ENCODE data around the gene PROSER3.

The PROSER3 gene

DNA sequence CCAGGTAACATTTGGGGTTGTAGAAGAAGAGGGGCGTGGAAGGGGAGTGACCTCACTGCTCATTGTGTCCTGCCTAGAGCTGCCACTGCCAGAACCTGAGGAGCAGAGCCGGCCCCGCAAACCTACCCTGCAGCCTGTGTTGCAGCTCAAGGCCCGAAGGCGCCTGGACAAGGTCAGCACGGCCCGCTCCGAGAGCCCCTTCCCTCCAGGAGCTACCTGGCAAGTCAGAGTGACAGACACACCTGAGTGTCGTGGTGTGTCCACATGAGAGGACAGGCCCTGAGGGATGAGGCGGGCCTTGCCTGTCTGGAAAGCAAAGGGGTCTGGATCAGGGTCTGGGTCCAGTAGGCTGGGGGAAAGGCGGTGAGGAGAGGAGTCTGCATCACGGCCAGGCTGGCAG lies 33.4 kb upstream of the PROSER3 start:
- no peaks in the 10 kb centered on the region for H4K20me1 ChIP-seq (ENCODE audit: insufficient read depth)

DNA sequence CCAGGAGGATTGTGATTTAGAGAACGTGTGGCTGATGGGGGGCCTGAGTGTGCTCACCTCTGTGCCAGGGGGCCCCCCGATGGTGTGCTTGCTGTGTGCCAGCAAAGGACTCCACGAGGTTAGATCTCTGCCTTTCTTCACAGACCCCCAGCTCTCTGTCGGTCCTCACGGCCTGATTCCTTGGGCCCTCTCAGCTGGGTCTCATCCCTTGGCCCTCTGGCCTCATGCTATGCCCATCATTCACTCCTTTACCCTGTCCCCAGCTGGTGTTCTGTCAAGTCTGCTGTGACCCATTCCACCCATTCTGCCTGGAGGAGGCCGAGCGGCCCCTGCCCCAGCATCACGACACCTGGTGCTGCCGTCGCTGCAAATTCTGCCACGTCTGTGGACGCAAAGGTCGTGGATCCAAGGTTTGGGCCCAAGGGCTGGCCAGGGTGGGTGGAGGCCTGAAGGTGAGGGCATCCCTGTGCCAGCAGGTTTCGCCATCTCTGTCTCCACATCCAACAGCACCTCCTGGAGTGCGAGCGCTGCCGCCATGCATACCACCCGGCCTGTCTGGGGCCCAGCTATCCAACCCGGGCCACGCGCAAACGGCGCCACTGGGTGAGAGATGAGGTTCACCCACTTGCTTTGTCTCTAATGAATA lies 32.6 kb upstream of the PROSER3 start:
- Histone ChIP-seq H3K79me2 (ENCODE audit: insufficient read depth, low read depth) (peaks cover 3% of the 10 kb centered on the region; the same call in 1 of the 2 replicates), H3K27ac (no peak overlapping the region), H3K27me3 (ENCODE audit: insufficient read depth, low read depth) (no peaks in the 10 kb centered on the region), H3K36me3 (ENCODE audit: insufficient read depth) (peaks cover 5% of the 10 kb centered on the region; the same call in 1 of the 2 replicates), H4K20me1 (ENCODE audit: insufficient read depth) (no peaks in the 10 kb centered on the region), H3K4me1 (ENCODE audit: low read depth, poor library complexity, severe bottlenecking) (no peaks in the 10 kb centered on the region), H3K4me2 (no peak overlapping the region), H3K4me3 (IDR thresholded peaks at IDR 0.05; ENCODE audit: insufficient read depth, low read depth, low read length) (no peak overlapping the region), H2AFZ (ENCODE audit: low read depth) (no peak overlapping the region), H3K9ac (no peak overlapping the region)
- TF ChIP-seq, protein P1, sequence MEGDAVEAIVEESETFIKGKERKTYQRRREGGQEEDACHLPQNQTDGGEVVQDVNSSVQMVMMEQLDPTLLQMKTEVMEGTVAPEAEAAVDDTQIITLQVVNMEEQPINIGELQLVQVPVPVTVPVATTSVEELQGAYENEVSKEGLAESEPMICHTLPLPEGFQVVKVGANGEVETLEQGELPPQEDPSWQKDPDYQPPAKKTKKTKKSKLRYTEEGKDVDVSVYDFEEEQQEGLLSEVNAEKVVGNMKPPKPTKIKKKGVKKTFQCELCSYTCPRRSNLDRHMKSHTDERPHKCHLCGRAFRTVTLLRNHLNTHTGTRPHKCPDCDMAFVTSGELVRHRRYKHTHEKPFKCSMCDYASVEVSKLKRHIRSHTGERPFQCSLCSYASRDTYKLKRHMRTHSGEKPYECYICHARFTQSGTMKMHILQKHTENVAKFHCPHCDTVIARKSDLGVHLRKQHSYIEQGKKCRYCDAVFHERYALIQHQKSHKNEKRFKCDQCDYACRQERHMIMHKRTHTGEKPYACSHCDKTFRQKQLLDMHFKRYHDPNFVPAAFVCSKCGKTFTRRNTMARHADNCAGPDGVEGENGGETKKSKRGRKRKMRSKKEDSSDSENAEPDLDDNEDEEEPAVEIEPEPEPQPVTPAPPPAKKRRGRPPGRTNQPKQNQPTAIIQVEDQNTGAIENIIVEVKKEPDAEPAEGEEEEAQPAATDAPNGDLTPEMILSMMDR (conservative IDR thresholded peaks at IDR 0.05; ENCODE audit: low read depth, low read length) = no peak

More for the DNA sequence above, 33.4 kb upstream of the PROSER3 start:
- no peaks in the 10 kb centered on the region for H3K27me3 ChIP-seq (ENCODE audit: insufficient read depth, low read depth)
- TF ChIP-seq, protein P1 (conservative IDR thresholded peaks at IDR 0.05; ENCODE audit: low read depth, low read length) = no peak
- peaks cover 9% of the 10 kb centered on the region for H3K79me2 ChIP-seq (ENCODE audit: insufficient read depth, low read depth)
- no peak overlapping the region for H2AFZ ChIP-seq (ENCODE audit: low read depth)
- H3K36me3 ChIP-seq (ENCODE audit: insufficient read depth) = no peaks in the 10 kb centered on the region; the same call in 1 of the 2 replicates
- H3K9ac ChIP-seq = no peak overlapping the region
- no peak overlapping the region for H3K4me2 ChIP-seq
- no peak overlapping the region for H3K4me3 ChIP-seq (IDR thresholded peaks at IDR 0.05; ENCODE audit: insufficient read depth, low read depth, low read length)
- no peak overlapping the region for H3K27ac ChIP-seq
- peaks cover 3% of the 10 kb centered on the region for H3K4me1 ChIP-seq (ENCODE audit: low read depth, poor library complexity, severe bottlenecking)

DNA sequence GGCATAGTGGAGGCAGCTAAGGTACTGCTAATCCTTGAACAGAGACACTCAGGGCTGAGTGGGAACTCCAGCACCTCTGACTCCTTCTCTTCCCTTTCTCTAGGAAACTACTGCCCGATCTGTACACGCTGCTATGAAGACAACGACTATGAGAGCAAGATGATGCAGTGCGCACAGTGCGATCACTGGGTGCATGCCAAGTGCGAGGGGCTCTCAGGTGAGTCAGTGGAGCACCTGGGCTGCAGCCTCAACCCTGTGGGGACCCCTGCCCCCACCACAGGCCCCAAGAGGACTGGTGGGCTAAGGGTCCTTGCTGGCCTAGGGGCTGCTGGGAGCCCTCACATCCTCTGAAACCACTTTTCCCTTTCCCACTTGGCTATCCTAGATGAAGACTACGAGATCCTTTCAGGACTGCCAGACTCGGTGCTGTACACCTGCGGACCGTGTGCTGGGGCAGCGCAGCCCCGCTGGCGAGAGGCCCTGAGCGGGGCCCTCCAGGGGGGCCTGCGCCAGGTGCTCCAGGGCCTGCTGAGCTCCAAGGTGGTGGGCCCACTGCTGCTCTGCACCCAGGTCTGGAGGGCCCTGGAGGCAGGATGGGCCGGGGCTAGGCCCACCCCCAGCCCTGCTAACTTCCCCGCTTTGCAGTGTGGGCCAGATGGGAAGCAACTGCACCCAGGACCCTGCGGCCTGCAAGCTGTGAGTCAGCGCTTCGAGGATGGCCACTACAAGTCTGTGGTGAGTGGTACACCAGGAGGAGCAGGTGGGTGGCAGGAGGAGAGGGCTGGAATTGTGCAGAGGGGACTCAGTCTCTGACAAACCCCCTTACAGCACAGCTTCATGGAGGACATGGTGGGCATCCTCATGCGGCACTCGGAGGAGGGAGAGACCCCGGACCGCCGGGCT lies 30.7 kb upstream of the PROSER3 start:
- Histone ChIP-seq H3K4me1 (ENCODE audit: low read depth, poor library complexity, severe bottlenecking) (no peaks in the 10 kb centered on the region), H3K27me3 (ENCODE audit: insufficient read depth, low read depth) (no peaks in the 10 kb centered on the region), H3K36me3 (ENCODE audit: insufficient read depth) (peaks cover 5% of the 10 kb centered on the region; the same call in 1 of the 2 replicates), H2AFZ (ENCODE audit: low read depth) (no peak overlapping the region), H3K9ac (no peak overlapping the region), H3K79me2 (ENCODE audit: insufficient read depth, low read depth) (peaks cover 3% of the 10 kb centered on the region; the same call in 1 of the 2 replicates), H3K4me2 (no peak overlapping the region), H3K27ac (no peak overlapping the region), H4K20me1 (ENCODE audit: insufficient read depth) (no peaks in the 10 kb centered on the region), H3K4me3 (IDR thresholded peaks at IDR 0.05; ENCODE audit: insufficient read depth, low read depth, low read length) (no peak overlapping the region)
- TF ChIP-seq, protein P1 (conservative IDR thresholded peaks at IDR 0.05; ENCODE audit: low read depth, low read length) = no peak

DNA sequence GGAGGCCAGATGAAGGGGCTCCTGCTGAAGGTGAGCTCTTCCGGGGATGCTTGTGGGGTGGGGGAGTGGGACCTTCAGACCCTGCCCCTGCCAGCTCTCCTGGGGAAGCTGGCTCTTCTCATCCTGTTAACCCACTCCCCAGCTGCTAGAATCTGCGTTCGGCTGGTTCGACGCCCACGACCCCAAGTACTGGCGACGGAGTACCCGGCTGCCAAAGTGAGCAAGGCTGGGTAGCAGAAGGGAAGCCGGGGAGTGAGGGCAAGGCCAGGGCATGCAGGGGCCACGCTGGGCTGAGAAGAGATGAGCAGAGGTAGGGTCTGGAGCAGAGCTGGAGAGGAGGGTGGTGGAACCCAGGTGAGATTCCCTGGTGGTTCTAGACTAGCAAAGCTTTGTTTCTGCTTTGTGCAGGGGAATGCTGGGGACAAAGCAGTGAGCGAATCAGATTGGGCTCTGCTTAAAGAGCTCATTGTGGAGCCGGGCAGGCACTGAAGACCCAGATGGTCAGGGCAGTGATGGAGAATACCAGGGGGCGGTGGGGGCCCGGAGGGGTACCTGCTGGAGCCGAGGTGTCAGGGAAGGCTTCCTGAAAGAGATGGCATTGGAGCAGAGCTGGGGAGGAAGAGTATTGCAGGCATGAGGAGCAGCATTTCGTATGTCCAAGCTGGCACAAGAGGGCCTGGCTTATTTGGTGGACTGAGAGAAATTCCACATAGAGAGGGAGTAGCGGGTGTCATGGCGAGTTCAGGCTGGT lies 29.8 kb upstream of the PROSER3 start:
- TF ChIP-seq, protein P1 (conservative IDR thresholded peaks at IDR 0.05; ENCODE audit: low read depth, low read length) = no peak
- Histone ChIP-seq H3K4me3 (IDR thresholded peaks at IDR 0.05; ENCODE audit: insufficient read depth, low read depth, low read length) (no peak overlapping the region), H3K4me1 (ENCODE audit: low read depth, poor library complexity, severe bottlenecking) (no peaks in the 10 kb centered on the region), H3K36me3 (ENCODE audit: insufficient read depth) (peaks cover 5% of the 10 kb centered on the region; the same call in 1 of the 2 replicates), H3K27ac (no peak overlapping the region), H2AFZ (ENCODE audit: low read depth) (no peak overlapping the region), H3K4me2 (no peak overlapping the region), H3K79me2 (ENCODE audit: insufficient read depth, low read depth) (0 out of 2 replicates have a peak, but pooled peaks cover 3% of the 10 kb centered on the region), H3K27me3 (ENCODE audit: insufficient read depth, low read depth) (no peaks in the 10 kb centered on the region), H3K9ac (no peak overlapping the region), H4K20me1 (ENCODE audit: insufficient read depth) (no peaks in the 10 kb centered on the region)

Data from KMS-11 (cell line).